Measurements from ENCODE around the gene RPL37. TPM values are rescaled to one million over a fixed set of nuclear protein-coding genes. Genes with fewer than 3 reads are reported as not detected.

The RPL37 gene
- total RNA-seq, 4 donors from 2014 or later: 42.4 to 155 (median 92.9) TPM

- TF ChIP-seq, protein P1, sequence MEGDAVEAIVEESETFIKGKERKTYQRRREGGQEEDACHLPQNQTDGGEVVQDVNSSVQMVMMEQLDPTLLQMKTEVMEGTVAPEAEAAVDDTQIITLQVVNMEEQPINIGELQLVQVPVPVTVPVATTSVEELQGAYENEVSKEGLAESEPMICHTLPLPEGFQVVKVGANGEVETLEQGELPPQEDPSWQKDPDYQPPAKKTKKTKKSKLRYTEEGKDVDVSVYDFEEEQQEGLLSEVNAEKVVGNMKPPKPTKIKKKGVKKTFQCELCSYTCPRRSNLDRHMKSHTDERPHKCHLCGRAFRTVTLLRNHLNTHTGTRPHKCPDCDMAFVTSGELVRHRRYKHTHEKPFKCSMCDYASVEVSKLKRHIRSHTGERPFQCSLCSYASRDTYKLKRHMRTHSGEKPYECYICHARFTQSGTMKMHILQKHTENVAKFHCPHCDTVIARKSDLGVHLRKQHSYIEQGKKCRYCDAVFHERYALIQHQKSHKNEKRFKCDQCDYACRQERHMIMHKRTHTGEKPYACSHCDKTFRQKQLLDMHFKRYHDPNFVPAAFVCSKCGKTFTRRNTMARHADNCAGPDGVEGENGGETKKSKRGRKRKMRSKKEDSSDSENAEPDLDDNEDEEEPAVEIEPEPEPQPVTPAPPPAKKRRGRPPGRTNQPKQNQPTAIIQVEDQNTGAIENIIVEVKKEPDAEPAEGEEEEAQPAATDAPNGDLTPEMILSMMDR (IDR thresholded peaks at IDR 0.05 in 4 of 5, conservative IDR thresholded peaks at IDR 0.05 in 1 of 5): no peak
- no peak for TF ChIP-seq POLR2A (IDR thresholded peaks at IDR 0.05)
- DNase-seq: no peak
- ATAC-seq: no peak
- H3K27me3 ChIP-seq: no peaks in the 10 kb centered on the region
- peaks cover 0 to 13% of the 10 kb centered on the region in 2 donors for H3K36me3 ChIP-seq
- in situ Hi-C loops (cut with MboI; ENCODE audit: low sequenced_read_pairs in 4 of 4): no loop called here
- H3K4me1 ChIP-seq: peaks cover 21 to 25% of the 10 kb centered on the region in 2 donors
- H3K4me3 ChIP-seq: no peak overlapping the region
- no peak overlapping the region for H3K27ac ChIP-seq
- no peaks in the 10 kb centered on the region for H3K9me3 ChIP-seq
- intact Hi-C loops (cut with DNase I; ENCODE audit: low total_unique reads): loop anchor here (10.0 kb wide), 1 partner anchor 1067 kb away; the partner anchor contains the start of gene RIMOC1
Measured at GRCh38 chr5:40838086-40838485, 3.1 kb upstream of the RPL37 start.

GRCh38 chr5:40834391-40834848 lies 602 bp downstream of the RPL37 start:
- in situ Hi-C loops (cut with MboI; ENCODE audit: low sequenced_read_pairs in 4 of 4) (no loop called here), intact Hi-C loops (cut with DNase I; ENCODE audit: low total_unique reads) (loop anchor here (10.0 kb wide), 1 partner anchor 1070 kb away; the partner anchor contains the start of gene RIMOC1)
- H3K4me3 ChIP-seq: peak overlapping the region; percentile 73 to 95 (median 82)
- peak overlapping the region; percentile 85 to 97 (median 94) for H3K27ac ChIP-seq
- H3K27me3 ChIP-seq: no peaks in the 10 kb centered on the region
- ATAC-seq: peak in 1 of 2 donors; percentile 16
- H3K9me3 ChIP-seq: no peaks in the 10 kb centered on the region
- no peak for DNase-seq
- TF ChIP-seq, protein P1 (IDR thresholded peaks at IDR 0.05 in 4 of 5, conservative IDR thresholded peaks at IDR 0.05 in 1 of 5): no peak
- no peak for TF ChIP-seq POLR2A (IDR thresholded peaks at IDR 0.05)
- peaks cover 10 to 50% of the 10 kb centered on the region in 2 donors for H3K36me3 ChIP-seq
- peaks cover 27% of the 10 kb centered on the region in 2 donors for H3K4me1 ChIP-seq

- Histone ChIP-seq H3K36me3 (peaks cover 10 to 56% of the 10 kb centered on the region in 2 donors), H3K27ac (peak overlapping the region; percentile 85 to 97 (median 94)), H3K4me3 (peak overlapping the region; percentile 73 to 95 (median 82)), H3K4me1 (peaks cover 27% of the 10 kb centered on the region in 2 donors), H3K27me3 (no peaks in the 10 kb centered on the region), H3K9me3 (no peaks in the 10 kb centered on the region)
- in situ Hi-C loops (cut with MboI; ENCODE audit: low sequenced_read_pairs in 4 of 4) (no loop called here), intact Hi-C loops (cut with DNase I; ENCODE audit: low total_unique reads) (loop anchor here (10.0 kb wide), 1 partner anchor 1071 kb away; the partner anchor contains the start of gene RIMOC1)
- DNase-seq (no peak), ATAC-seq (no peak)
- TF ChIP-seq POLR2A (IDR thresholded peaks at IDR 0.05): no peak
- TF ChIP-seq, protein P1 (IDR thresholded peaks at IDR 0.05 in 4 of 5, conservative IDR thresholded peaks at IDR 0.05 in 1 of 5): no peak
Measured at GRCh38 chr5:40833712-40834229, 1.3 kb downstream of the RPL37 start.

DNA sequence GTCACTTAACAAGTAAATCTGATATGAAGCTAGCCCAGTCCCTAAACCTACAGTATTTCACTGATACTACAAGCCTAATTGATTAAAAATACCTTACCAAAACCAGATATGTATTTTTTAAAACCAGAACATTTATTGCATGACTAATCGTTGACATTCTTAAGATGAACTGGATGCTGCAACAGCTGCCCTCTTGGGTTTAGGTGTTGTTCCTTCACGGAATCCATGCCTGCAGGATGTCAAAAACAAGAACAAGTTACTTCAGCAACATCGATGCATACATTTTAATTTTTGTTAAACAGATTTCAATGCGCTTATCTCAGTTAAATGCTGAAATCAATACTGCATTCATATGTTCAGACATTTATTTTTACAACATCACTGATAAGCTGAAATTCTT lies 2.7 kb downstream of the RPL37 start:
- no peaks in the 10 kb centered on the region for H3K27me3 ChIP-seq
- no peak for DNase-seq
- H3K27ac ChIP-seq: no peak overlapping the region
- in situ Hi-C loops (cut with MboI; ENCODE audit: low sequenced_read_pairs in 4 of 4): no loop called here
- intact Hi-C loops (cut with DNase I; ENCODE audit: low total_unique reads): loop anchor here (10.0 kb wide), 1 partner anchor 1072 kb away; the partner anchor contains the start of gene RIMOC1
- H3K9me3 ChIP-seq: no peaks in the 10 kb centered on the region
- H3K4me1 ChIP-seq: peaks cover 27% of the 10 kb centered on the region in 2 donors
- H3K4me3 ChIP-seq: no peak overlapping the region
- H3K36me3 ChIP-seq: peaks cover 12 to 70% of the 10 kb centered on the region in 2 donors
- ATAC-seq: no peak
- TF ChIP-seq, protein P1 (IDR thresholded peaks at IDR 0.05 in 4 of 5, conservative IDR thresholded peaks at IDR 0.05 in 1 of 5): no peak
- TF ChIP-seq POLR2A (IDR thresholded peaks at IDR 0.05): no peak

All from gastrocnemius medialis (tissue), 4 donors.